ENCODE results near the gene TRAPPC12. TPM values are rescaled to one million over a fixed set of nuclear protein-coding genes. Genes with fewer than 3 reads are reported as not detected.

Gene TRAPPC12
- total RNA-seq, 4 donors from 2014 or later, result 78.2 to 341 (median 183) TPM

DNA sequence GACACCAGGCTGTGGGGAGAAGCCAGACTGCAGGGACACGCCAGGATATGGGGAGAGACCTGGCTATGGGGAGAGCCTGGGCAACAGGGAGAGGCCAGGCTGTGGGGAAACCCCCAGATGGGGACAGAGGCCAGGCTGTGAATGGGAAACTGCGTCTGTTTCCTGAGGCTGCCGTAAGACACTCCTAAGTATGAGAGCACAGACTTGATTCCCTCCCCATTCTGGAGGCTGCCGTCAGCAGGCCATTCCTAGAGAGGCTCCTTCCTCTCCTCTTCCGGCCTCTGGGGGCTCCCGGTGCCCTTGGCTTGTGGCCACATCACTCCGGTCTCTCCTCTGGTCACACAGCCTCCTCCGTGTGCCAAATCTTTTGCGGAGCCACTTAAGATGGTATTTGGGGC, 107.5 kb downstream of the TRAPPC12 start:
- DNase-seq, result no peak
- in situ Hi-C loops (cut with MboI; ENCODE audit: low pct_ligation_motif_present in 1 of 4, low pct_unique_long_range_greater_than_20kb in 1 of 4, low sequenced_read_pairs in 3 of 4), result no loop called here
- 67 to 79% methylated on average over 3 to 9 of the region's 9 CpGs for WGBS, 2 donors (ENCODE audit: low coverage in 1 of 2)

DNA sequence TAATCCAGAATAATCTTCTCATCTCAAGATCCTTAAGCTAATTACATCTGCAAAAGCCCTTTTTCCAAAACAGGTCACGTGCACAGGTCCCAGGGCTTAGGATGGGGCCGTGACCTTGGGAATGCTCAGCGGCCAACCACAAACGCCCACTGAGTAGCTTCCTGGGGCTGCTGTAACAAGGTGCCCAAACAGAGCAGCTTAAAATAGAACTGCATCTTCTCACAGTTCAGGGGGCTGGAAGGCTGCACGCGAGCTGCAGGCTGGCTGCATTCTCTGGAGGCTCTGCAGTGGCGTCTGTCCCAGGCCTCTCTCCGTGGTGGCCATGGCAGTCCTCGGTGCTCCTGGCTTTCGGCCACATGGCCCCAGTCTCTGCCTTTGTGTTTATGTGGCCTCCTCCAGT, 107.9 kb downstream of the TRAPPC12 start:
- Histone ChIP-seq H3K4me3 (no peak overlapping the region), H3K4me1 (no peaks in the 10 kb centered on the region), H3K36me3 (no peaks in the 10 kb centered on the region), H3K9me3 (no peaks in the 10 kb centered on the region), H3K27ac (no peak overlapping the region), H3K27me3 (no peaks in the 10 kb centered on the region)
- no peak for DNase-seq
- 80% methylated on average over 10 of the region's 10 CpGs; no CpG with 5 or more reads in 1 of the 2 donors for WGBS, 2 donors (ENCODE audit: low coverage in 1 of 2)
- intact Hi-C loops (cut with DNase I; ENCODE audit: low total_unique reads), result no loop called here
- no peak for TF ChIP-seq POLR2A (IDR thresholded peaks at IDR 0.05)
- TF ChIP-seq, protein P1, sequence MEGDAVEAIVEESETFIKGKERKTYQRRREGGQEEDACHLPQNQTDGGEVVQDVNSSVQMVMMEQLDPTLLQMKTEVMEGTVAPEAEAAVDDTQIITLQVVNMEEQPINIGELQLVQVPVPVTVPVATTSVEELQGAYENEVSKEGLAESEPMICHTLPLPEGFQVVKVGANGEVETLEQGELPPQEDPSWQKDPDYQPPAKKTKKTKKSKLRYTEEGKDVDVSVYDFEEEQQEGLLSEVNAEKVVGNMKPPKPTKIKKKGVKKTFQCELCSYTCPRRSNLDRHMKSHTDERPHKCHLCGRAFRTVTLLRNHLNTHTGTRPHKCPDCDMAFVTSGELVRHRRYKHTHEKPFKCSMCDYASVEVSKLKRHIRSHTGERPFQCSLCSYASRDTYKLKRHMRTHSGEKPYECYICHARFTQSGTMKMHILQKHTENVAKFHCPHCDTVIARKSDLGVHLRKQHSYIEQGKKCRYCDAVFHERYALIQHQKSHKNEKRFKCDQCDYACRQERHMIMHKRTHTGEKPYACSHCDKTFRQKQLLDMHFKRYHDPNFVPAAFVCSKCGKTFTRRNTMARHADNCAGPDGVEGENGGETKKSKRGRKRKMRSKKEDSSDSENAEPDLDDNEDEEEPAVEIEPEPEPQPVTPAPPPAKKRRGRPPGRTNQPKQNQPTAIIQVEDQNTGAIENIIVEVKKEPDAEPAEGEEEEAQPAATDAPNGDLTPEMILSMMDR (IDR thresholded peaks at IDR 0.05), result no peak
- no peak for TF ChIP-seq POLR2AphosphoS5 (IDR thresholded peaks at IDR 0.05)
- TF ChIP-seq EP300 (IDR thresholded peaks at IDR 0.05; ENCODE audit: low read depth), result no peak
- in situ Hi-C loops (cut with MboI; ENCODE audit: low pct_ligation_motif_present in 1 of 4, low pct_unique_long_range_greater_than_20kb in 1 of 4, low sequenced_read_pairs in 3 of 4), result no loop called here

More for the DNA sequence above, 107.5 kb downstream of the TRAPPC12 start:
- Histone ChIP-seq H3K27ac (no peak overlapping the region), H3K36me3 (no peaks in the 10 kb centered on the region), H3K27me3 (no peaks in the 10 kb centered on the region), H3K9me3 (no peaks in the 10 kb centered on the region), H3K4me1 (no peaks in the 10 kb centered on the region), H3K4me3 (no peak overlapping the region)
- intact Hi-C loops (cut with DNase I; ENCODE audit: low total_unique reads), result no loop called here
- TF ChIP-seq EP300 (IDR thresholded peaks at IDR 0.05; ENCODE audit: low read depth) (no peak), POLR2A (IDR thresholded peaks at IDR 0.05) (no peak), POLR2AphosphoS5 (IDR thresholded peaks at IDR 0.05) (no peak)
- TF ChIP-seq, protein P1 (IDR thresholded peaks at IDR 0.05), result no peak

DNA sequence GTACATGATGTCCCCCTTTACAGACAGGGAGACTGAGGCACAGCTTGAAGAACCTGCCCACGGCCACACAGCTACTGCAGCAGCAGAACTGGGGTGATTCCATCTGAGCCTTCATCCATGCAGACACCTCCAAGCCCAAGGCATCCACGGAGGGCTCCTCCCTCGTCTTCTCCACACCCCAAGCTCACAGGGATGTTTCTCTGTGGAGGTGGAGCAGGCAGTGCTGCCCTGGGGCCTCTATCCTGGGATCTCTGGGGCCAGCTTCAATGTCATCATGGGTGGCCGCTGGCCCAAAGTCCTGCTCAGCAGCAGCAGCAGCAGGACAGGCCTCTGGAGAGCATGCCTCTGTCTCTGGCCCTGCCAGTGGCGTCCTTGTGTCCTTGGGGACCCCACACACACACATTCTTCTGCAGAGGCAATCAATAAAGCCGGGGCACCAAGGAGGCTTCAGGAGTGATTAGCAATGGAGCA, 108.6 kb downstream of the TRAPPC12 start:
- intact Hi-C loops (cut with DNase I; ENCODE audit: low total_unique reads), result no loop called here
- TF ChIP-seq POLR2AphosphoS5 (IDR thresholded peaks at IDR 0.05) (no peak), EP300 (IDR thresholded peaks at IDR 0.05; ENCODE audit: low read depth) (no peak), POLR2A (IDR thresholded peaks at IDR 0.05) (no peak)
- TF ChIP-seq, protein P1 (IDR thresholded peaks at IDR 0.05), result no peak
- H3K9me3 ChIP-seq, result no peaks in the 10 kb centered on the region
- no peak overlapping the region for H3K4me3 ChIP-seq
- H3K4me1 ChIP-seq, result no peaks in the 10 kb centered on the region
- H3K27me3 ChIP-seq, result no peaks in the 10 kb centered on the region
- no peak for DNase-seq
- no peak overlapping the region for H3K27ac ChIP-seq
- in situ Hi-C loops (cut with MboI; ENCODE audit: low pct_ligation_motif_present in 1 of 4, low pct_unique_long_range_greater_than_20kb in 1 of 4, low sequenced_read_pairs in 3 of 4), result no loop called here
- WGBS, 2 donors (ENCODE audit: low coverage in 1 of 2), result 81 to 88% methylated on average over 4 to 6 of the region's 6 CpGs
- no peaks in the 10 kb centered on the region for H3K36me3 ChIP-seq

DNA sequence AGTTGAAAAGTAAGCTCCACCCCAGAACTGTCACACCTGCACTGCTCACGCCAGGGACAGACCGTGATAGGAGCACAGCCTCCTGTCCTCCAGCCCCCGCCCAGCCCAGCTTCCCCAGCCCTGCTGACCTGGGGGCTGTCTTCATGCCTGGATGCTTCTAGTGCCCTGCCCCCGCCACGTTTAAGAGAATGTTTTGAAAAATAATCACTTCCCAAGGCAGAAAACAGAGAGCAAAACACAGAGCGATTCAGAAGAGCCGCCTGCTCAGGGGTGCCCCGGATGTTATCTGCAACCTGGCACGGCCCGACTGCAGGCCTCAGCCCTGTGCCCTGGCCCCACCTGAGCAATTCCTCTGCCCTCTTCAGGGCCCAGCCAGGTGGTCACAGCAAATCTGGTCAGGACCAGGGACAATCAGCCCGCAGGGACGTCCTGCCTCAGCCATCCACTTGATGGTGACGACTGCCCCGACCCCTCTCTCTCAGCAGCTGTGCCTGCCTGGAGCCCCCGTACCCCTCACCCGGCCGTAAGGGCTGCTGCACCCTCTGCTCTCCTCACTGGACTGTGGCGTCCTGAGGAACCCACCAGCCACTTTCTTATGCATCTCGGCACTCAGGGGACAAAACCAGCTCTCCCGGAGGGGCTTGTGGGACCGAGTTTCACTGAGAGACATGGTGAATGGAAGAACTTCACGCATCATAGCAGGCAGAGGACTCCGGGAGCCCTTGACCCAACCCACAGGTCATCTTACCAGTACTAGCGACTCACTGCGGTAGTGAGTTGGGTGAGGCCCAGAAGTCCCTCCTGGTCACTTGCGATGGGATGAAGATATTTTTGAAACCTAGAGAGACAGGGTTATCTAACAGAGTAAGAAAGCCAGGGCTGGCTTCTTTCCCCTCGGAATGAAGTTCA, 109.6 kb downstream of the TRAPPC12 start:
- intact Hi-C loops (cut with DNase I; ENCODE audit: low total_unique reads), result no loop called here
- no peaks in the 10 kb centered on the region for H3K27me3 ChIP-seq
- in situ Hi-C loops (cut with MboI; ENCODE audit: low pct_ligation_motif_present in 1 of 4, low pct_unique_long_range_greater_than_20kb in 1 of 4, low sequenced_read_pairs in 3 of 4), result no loop called here
- H3K27ac ChIP-seq, result no peak overlapping the region
- WGBS, 2 donors (ENCODE audit: low coverage in 1 of 2), result 69% methylated on average over 27 of the region's 27 CpGs; no CpG with 5 or more reads in 1 of the 2 donors
- TF ChIP-seq, protein P1 (IDR thresholded peaks at IDR 0.05), result no peak
- TF ChIP-seq POLR2A (IDR thresholded peaks at IDR 0.05), result no peak
- TF ChIP-seq EP300 (IDR thresholded peaks at IDR 0.05; ENCODE audit: low read depth), result no peak
- TF ChIP-seq POLR2AphosphoS5 (IDR thresholded peaks at IDR 0.05), result no peak
- H3K36me3 ChIP-seq, result no peaks in the 10 kb centered on the region
- no peak overlapping the region for H3K4me3 ChIP-seq
- H3K4me1 ChIP-seq, result no peaks in the 10 kb centered on the region
- no peak for DNase-seq
- H3K9me3 ChIP-seq, result no peaks in the 10 kb centered on the region

All from transverse colon (tissue), 4 donors.